HepG2 (cell line): ENCODE data around the gene ALOXE3. TPM values are rescaled to one million over a fixed set of nuclear protein-coding genes. Genes with fewer than 3 reads are reported as not detected.

Experiments used
- ATAC-seq: fragments of 200-7000 bp; cut with Tn5 transposase; 3 replicates; pipeline ENCODE4 v1.9.1; 2020; ENCODE audit warnings: mild to moderate bottlenecking, moderate library complexity
- BruUV-seq: library from RNA; stranded (reverse); fragments of 400-500 nt; replicated peaks from 2 replicates; lab custom pipeline; 2021; lab: Mats Ljungman, UMichigan
- CTCF ChIA-PET: fragments of 300-600 bp; formaldehyde crosslinking; extraction: SDS; loops from one replicate; lab custom pipeline; 2021; ENCODE audit warnings: low total read pairs, inconsistent platforms, low intra/inter-chr PET ratio; lab: Yijun Ruan, JAX
- POLR2A ChIA-PET: fragments of 350-600 bp; sonication (Branson Sonifier 250); formaldehyde crosslinking; loops from one replicate; lab custom pipeline; 2020; ENCODE audit warnings: antibody characterized with exemption, inconsistent platforms; lab: Yijun Ruan, JAX
- DNase-seq: peaks from one replicate; pipeline ENCODE4 v3.0.0-alpha.2; 2015; ENCODE audit warnings: low spot score
- FAIRE-seq: peaks from 3 replicates; lab custom pipeline; 2011; peaks lifted over from hg19 to GRCh38; lab: Jason Lieb, UNC
- H2AFZ ChIP-seq: one replicate; pipeline ENCODE4 v1.6.1; 2011; ENCODE audit warnings: low read length, inconsistent platforms
- H3K27ac ChIP-seq: fragments of 300-600 bp; 3 replicates; pipeline ENCODE4 v1.8.0; 2011; ENCODE audit warnings: mixed run types, mild to moderate bottlenecking, mixed read lengths, low read length, inconsistent platforms; ENCODE audit not compliant: insufficient read depth; ENCODE audit errors: extremely low read length
- H3K27me3 ChIP-seq, 2 experiments: fragments of 200-600 bp in 1 of 2; 2 replicates in 1 of 2; 3 replicates in 1 of 2; pipeline versions ENCODE4 v1.6.0 to v1.8.0; 2011; ENCODE audit warnings: low read length in 2 of 2, mild to moderate bottlenecking in 2 of 2, moderate library complexity in 2 of 2, inconsistent platforms in 1 of 2; ENCODE audit not compliant: insufficient read depth in 2 of 2, control insufficient read depth in 1 of 2
- H3K36me3 ChIP-seq, 2 experiments: fragments of 200-600 bp in 1 of 2; replicated peaks in 1 of 2; 2 replicates in 1 of 2; 3 replicates in 1 of 2; pipeline versions ENCODE4 v1.5.1 to v1.8.0; 2011; ENCODE audit warnings: low read length in 2 of 2, inconsistent platforms in 1 of 2; ENCODE audit not compliant: insufficient read depth in 2 of 2, control insufficient read depth in 1 of 2
- H3K4me1 ChIP-seq: 2 replicates; pipeline ENCODE4 v1.5.1; 2012; ENCODE audit warnings: low read length, inconsistent platforms; ENCODE audit not compliant: insufficient read depth
- H3K4me2 ChIP-seq: 2 replicates; pipeline ENCODE4 v1.6.0; 2011; ENCODE audit warnings: low read depth, low read length, inconsistent platforms
- H3K4me3 ChIP-seq, 3 experiments: fragments of 200-600 bp in 1 of 3; sonication (generic), shearing (Covaris generic) in 1 of 3; replicated peaks in 1 of 3; 2 replicates each; pipeline ENCODE4 v1.5.1; 2011 to 2016; ENCODE audit warnings: low read length in 3 of 3, inconsistent platforms in 2 of 3, low read depth in 2 of 3, mild to moderate bottlenecking in 2 of 3, control low read depth in 1 of 3, mixed read lengths in 1 of 3; ENCODE audit not compliant: insufficient read depth in 1 of 3
- H3K79me2 ChIP-seq: one replicate; pipeline ENCODE4 v1.6.1; 2011; ENCODE audit warnings: low read length, inconsistent platforms; ENCODE audit not compliant: insufficient read depth
- H3K9ac ChIP-seq: 2 replicates; pipeline ENCODE4 v1.6.0; 2011; ENCODE audit warnings: mild to moderate bottlenecking, low read depth, low read length, inconsistent platforms; ENCODE audit not compliant: insufficient read depth
- H3K9me3 ChIP-seq: 2 replicates; pipeline ENCODE4 v1.5.1; 2012; ENCODE audit warnings: mild to moderate bottlenecking, low read length
- H4K20me1 ChIP-seq: 2 replicates; pipeline ENCODE4 v1.6.0; 2011; ENCODE audit warnings: inconsistent platforms, mild to moderate bottlenecking, low read length, moderate library complexity; ENCODE audit not compliant: insufficient read depth
- YEATS4 ChIP-seq: sonication (generic); formaldehyde crosslinking; IDR thresholded peaks from 2 replicates; pipeline ENCODE4 v1.4.0; 2020; ENCODE audit warnings: missing genetic modification reagents, borderline replicate concordance
- ZNF326 ChIP-seq: sonication (generic); formaldehyde crosslinking; IDR thresholded peaks from 2 replicates; pipeline ENCODE4 v1.4.0; 2020; ENCODE audit warnings: missing genetic modification reagents, borderline replicate concordance
- ZNF549 ChIP-seq: sonication (generic); formaldehyde crosslinking; IDR thresholded peaks from 2 replicates; pipeline ENCODE4 v1.5.0; 2020; ENCODE audit warnings: missing genetic modification reagents
- ZSCAN22 ChIP-seq: sonication (generic); formaldehyde crosslinking; IDR thresholded peaks from 2 replicates; pipeline ENCODE4 v1.4.0; 2020; ENCODE audit warnings: mild to moderate bottlenecking, missing genetic modification reagents
- WGBS: methylation state at CpG from one replicate; pipeline ENCODE4 v1.1.6; 2017; ENCODE audit warnings: low lambda C conversion rate; 5-methylcytosine and 5-hydroxymethylcytosine counted together
- in situ Hi-C: cut with HindIII; loops from 2 replicates; pipeline ENCODE4 v1.10.0; 2017; ENCODE audit warnings: low pct_unique_long_range_greater_than_20kb; ENCODE audit not compliant: extremely low pct_ligation_motif_present
- intact Hi-C: fragments of 100-400 bp; cut with micrococcal nuclease; formaldehyde crosslinking; loops from one replicate; pipeline ENCODE4 v1.10.0; 2022; ENCODE audit not compliant: unreplicated experiment
- polyA plus RNA-seq, 8 experiments: library from polyadenylated mRNA; depleted of rRNA in 3 of 8; stranded (reverse) in 7 of 8; unstranded in 1 of 8; fragments of >200 nt; fragmentation: Illumina TruSeq in 4 of 8; extraction: Trizol in 4 of 8; gene quantifications; 2 replicates each; pipeline versions ENCODE4 v1.2.1 to v1.2.3, GENCODE V29; 2011 to 2016; ENCODE audit warnings: low read depth in 4 of 8, missing spikeins in 1 of 8, mixed read lengths in 1 of 8; ENCODE audit not compliant: insufficient read depth in 1 of 8
- total RNA-seq, 5 experiments: library from RNA; depleted of rRNA; stranded (reverse); fragments of >200 nt; fragmentation: Illumina TruSeq; extraction: Trizol; gene quantifications; 2 replicates each; pipeline ENCODE4 v1.2.3, GENCODE V29; 2016; ENCODE audit warnings: low read depth in 1 of 5
- TF ChIP-seq, protein P1 (sequence below), 2 experiments: fragments of 450-650 bp in 1 of 2; sonication (generic) in 1 of 2; formaldehyde crosslinking in 1 of 2; IDR thresholded peaks; 2 replicates each; pipeline versions ENCODE4 v1.6.1 to v1.8.0; 2016 to 2022; ENCODE audit warnings: antibody characterized with exemption in 1 of 2, mild to moderate bottlenecking in 1 of 2, missing genetic modification reagents in 1 of 2
- TF ChIP-seq, protein P2 (sequence below): IDR thresholded peaks from 2 replicates; pipeline ENCODE4 v1.6.1; 2016; ENCODE audit warnings: low read depth

ALOXE3 gene
- total and polyA plus RNA-seq, 2 of the 13 experiments (the other 11 are each of a cell fraction or from before 2014, with no cell fraction given): 0.07 TPM; not detected in 1

GRCh38 chr17:8052256-8053252, 65.8 kb downstream of the ALOXE3 start:
- Histone ChIP-seq H4K20me1 (no peaks in the 10 kb centered on the region; the same call in 1 of the 2 replicates), H3K79me2 (no peaks in the 10 kb centered on the region), H3K9ac (no peak overlapping the region), H3K4me2 (no peak overlapping the region), H3K27ac (no peak overlapping the region), H2AFZ (no peak overlapping the region), H3K4me3 (no peak overlapping the region), H3K27me3 (peaks cover 8 to 62% of the 10 kb centered on the region in 2 experiments; a peak in 4 of 5 replicates), H3K4me1 (peaks cover 30% of the 10 kb centered on the region), H3K9me3 (no peaks in the 10 kb centered on the region), H3K36me3 (no peaks in the 10 kb centered on the region)
- intact Hi-C loops (no loop called here), in situ Hi-C loops (no loop called here)
- CTCF ChIA-PET: no interaction called here
- DNase-seq (no peak), FAIRE-seq (no peak), ATAC-seq (no peak)
- no peak for TF ChIP-seq ZNF326
- TF ChIP-seq, protein P1, sequence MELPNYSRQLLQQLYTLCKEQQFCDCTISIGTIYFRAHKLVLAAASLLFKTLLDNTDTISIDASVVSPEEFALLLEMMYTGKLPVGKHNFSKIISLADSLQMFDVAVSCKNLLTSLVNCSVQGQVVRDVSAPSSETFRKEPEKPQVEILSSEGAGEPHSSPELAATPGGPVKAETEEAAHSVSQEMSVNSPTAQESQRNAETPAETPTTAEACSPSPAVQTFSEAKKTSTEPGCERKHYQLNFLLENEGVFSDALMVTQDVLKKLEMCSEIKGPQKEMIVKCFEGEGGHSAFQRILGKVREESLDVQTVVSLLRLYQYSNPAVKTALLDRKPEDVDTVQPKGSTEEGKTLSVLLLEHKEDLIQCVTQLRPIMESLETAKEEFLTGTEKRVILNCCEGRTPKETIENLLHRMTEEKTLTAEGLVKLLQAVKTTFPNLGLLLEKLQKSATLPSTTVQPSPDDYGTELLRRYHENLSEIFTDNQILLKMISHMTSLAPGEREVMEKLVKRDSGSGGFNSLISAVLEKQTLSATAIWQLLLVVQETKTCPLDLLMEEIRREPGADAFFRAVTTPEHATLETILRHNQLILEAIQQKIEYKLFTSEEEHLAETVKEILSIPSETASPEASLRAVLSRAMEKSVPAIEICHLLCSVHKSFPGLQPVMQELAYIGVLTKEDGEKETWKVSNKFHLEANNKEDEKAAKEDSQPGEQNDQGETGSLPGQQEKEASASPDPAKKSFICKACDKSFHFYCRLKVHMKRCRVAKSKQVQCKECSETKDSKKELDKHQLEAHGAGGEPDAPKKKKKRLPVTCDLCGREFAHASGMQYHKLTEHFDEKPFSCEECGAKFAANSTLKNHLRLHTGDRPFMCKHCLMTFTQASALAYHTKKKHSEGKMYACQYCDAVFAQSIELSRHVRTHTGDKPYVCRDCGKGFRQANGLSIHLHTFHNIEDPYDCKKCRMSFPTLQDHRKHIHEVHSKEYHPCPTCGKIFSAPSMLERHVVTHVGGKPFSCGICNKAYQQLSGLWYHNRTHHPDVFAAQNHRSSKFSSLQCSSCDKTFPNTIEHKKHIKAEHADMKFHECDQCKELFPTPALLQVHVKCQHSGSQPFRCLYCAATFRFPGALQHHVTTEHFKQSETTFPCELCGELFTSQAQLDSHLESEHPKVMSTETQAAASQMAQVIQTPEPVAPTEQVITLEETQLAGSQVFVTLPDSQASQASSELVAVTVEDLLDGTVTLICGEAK (IDR thresholded peaks at IDR 0.05): no peak
- TF ChIP-seq, protein P1 (CRISPR knock-in tag; IDR thresholded peaks at IDR 0.05): no peak
- TF ChIP-seq, protein P2, sequence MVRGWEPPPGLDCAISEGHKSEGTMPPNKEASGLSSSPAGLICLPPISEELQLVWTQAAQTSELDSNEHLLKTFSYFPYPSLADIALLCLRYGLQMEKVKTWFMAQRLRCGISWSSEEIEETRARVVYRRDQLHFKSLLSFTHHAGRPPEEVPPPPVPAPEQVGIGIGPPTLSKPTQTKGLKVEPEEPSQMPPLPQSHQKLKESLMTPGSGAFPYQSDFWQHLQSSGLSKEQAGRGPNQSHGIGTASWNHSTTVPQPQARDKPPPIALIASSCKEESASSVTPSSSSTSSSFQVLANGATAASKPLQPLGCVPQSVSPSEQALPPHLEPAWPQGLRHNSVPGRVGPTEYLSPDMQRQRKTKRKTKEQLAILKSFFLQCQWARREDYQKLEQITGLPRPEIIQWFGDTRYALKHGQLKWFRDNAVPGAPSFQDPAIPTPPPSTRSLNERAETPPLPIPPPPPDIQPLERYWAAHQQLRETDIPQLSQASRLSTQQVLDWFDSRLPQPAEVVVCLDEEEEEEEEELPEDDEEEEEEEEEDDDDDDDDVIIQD: no peak
- no peak for TF ChIP-seq YEATS4 (CRISPR knock-in tag)
- TF ChIP-seq ZNF549: no peak
- TF ChIP-seq ZSCAN22 (CRISPR knock-in tag): no peak
- BruUV-seq: no TSS peak
- 79% methylated on average over 6 of the region's 6 CpGs for WGBS
- POLR2A ChIA-PET: no interaction called here
